Ovary (tissue), 3 donors: ENCODE measurements around the gene POGLUT2.

Experiments used
- POLR2A ChIP-seq: fragments of 450-650 bp; IDR thresholded peaks from one replicate; pipeline ENCODE4 v1.6.1; 2017; ENCODE audit warnings: antibody characterized with exemption, mild to moderate bottlenecking, moderate library complexity
- TF ChIP-seq, protein P1 (sequence below), 3 donors: fragments of 450-650 bp in 2 of 3; fragments of 200-600 bp in 1 of 3; IDR thresholded peaks; one replicate each; pipeline versions ENCODE4 v1.5.1 to v1.8.0; 2016 to 2022; ENCODE audit warnings: antibody characterized with exemption in 3 of 3, mild to moderate bottlenecking in 1 of 3
- donor health status: DM: no; HTN: no; CAD: no.

GRCh38 chr13:102838982-102839381 lies 40.2 kb upstream of the POGLUT2 start:
- TF ChIP-seq, protein P1, sequence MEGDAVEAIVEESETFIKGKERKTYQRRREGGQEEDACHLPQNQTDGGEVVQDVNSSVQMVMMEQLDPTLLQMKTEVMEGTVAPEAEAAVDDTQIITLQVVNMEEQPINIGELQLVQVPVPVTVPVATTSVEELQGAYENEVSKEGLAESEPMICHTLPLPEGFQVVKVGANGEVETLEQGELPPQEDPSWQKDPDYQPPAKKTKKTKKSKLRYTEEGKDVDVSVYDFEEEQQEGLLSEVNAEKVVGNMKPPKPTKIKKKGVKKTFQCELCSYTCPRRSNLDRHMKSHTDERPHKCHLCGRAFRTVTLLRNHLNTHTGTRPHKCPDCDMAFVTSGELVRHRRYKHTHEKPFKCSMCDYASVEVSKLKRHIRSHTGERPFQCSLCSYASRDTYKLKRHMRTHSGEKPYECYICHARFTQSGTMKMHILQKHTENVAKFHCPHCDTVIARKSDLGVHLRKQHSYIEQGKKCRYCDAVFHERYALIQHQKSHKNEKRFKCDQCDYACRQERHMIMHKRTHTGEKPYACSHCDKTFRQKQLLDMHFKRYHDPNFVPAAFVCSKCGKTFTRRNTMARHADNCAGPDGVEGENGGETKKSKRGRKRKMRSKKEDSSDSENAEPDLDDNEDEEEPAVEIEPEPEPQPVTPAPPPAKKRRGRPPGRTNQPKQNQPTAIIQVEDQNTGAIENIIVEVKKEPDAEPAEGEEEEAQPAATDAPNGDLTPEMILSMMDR (IDR thresholded peaks at IDR 0.05), result no peak
- no peak for TF ChIP-seq POLR2A
